Posterior vena cava (tissue), 2 donors: Measurements from ENCODE around the gene ESRRB. TPM values are rescaled to one million over a fixed set of nuclear protein-coding genes. Genes with fewer than 3 reads are reported as not detected.

Source experiments
- total RNA-seq, 2 donors: library from RNA; stranded (reverse); fragmentation: NEBNext Ultra II Directional; extraction: Animal tissue kit (Norgen Biotek cat#: 25700); gene quantifications; one replicate each; pipeline ENCODE4 v1.2.1, GENCODE V29; 2021
- donor health status: DM: yes; HTN: yes; CAD: no.
- donor health status: DM: yes; HTN: yes; CAD: no.

ESRRB gene
- total RNA-seq, 2 donors from 2014 or later, result 0.60 to 0.95 TPM

Other genes starting within 250 kb of the ESRRB start
- 10 to 100 TPM; 53.0 to 58.5 TPM for gene GPATCH2L, start 224.2 kb upstream of the ESRRB start, total RNA-seq